Fibroblast of the conjunctiva (primary cell): Measurements from ENCODE around the gene F10.

Experiments used
- DNase-seq: peaks from one replicate; pipeline ENCODE4 v3.0.0-alpha.2; 2010; ENCODE audit warnings: low read depth

F10 gene

DNA sequence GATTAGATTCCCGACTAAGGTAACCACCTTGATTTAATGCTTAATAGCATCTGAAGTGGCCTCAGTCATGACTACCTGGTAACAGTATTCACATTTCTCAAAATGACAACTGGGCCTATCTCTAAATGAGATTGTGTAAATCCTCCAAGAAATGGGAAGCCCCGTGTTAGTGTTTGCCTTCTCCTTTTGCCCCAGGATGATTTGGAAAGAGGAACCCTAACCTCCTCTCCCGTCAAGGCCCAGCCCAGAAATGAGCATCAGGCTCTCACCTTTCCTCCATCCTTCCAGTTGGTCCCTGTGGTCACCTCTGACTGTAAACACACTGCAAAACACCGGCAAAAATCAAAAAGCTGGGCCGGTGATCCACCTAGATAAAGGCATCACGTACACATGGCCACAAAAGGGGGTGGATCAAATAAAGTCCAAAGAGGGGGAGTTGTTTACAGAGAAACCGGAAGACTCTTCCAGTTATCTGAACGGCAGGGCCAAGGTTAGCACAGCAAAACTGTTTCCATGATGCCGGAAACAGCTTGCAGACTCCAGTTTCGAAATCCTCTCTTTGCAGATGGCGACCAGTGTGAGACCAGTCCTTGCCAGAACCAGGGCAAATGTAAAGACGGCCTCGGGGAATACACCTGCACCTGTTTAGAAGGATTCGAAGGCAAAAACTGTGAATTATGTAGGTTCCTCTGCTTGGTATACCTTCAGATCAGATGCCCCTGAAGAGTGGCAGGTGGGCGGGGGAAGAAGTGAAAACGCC lies 16.4 kb downstream of the F10 start:
- DNase-seq = no peak

DNA sequence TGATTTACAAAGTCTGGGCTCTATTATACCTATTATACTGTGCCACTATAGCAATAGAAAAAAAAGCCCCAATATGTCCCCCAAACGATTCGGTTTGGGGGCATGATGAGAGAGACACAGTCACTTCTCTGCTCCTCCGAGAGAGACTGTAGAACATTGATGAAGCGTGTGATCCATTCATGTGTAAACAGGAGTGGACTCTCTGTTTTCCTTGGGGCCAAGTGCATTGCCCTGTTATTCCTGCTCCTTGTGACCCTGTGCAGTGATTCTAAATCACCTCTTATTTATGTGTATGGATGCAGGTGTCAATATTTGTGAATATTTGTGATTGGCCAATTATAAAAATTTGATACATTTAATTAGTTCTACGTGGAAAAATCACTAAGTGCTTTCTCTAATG lies 17.0 kb downstream of the F10 start:
- DNase-seq = no peak

DNA sequence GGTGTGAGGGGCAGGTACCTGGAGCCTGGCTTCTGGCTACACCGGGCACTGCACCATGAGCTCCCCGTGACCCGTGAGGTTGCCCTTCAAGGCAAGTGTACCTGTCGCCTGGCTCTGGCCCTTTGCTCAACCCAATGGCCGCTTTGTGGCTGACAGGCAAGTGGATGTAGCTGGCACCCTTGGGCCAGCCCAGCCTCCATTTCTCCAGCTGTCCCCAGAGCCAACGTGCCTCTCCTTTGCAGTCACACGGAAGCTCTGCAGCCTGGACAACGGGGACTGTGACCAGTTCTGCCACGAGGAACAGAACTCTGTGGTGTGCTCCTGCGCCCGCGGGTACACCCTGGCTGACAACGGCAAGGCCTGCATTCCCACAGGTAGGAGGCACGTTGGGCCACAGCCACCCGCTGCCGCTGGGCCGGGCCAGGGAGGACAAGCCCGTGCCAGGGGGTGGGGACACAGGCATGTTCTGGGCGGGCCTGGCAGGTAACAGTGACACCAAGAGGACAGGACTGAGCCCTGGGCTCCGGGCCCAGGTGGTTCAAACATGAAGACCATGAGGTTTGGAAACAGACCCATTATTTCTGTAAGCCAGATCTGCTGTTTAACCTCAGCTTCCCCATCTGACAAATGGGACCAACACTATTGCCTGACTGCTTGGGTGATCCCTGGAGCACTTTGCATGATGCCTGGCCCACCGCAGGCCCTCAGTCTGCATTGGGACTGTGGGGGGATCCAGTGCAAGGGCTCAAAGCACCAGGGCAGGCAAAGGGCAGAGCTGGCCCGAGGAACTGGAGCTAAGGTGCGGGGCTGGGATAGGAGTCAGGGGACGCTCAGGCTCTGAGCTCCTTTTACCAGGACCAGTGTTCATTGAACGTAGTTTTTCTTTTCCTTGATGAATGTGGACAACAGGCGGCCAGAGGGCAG lies 18.3 kb downstream of the F10 start:
- DNase-seq = no peak

DNA sequence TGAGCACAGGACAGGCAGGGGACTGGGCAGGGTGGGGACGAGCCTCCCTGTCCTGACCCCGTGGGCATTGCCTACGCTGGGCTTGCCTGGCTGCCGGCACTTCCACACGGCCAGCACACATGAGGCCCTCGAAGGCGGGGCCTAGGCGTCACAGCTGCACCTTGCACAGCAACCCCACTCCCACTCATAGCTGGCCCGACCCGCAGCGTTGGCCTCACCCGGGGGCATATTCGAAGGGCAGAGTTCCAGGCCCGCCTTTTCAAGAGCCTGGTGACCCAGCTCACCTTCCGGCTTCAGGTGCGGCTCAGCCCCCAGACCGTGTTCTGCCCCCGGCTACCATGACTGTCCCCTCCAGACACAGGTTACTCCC lies 19.0 kb downstream of the F10 start:
- DNase-seq = no peak

- DNase-seq = no peak
These were observed 20.3 kb downstream of the F10 start for GRCh38 chr13:113142876-113143275.

- no peak for DNase-seq
These were observed 21.1 kb downstream of the F10 start for GRCh38 chr13:113143466-113144254.

DNA sequence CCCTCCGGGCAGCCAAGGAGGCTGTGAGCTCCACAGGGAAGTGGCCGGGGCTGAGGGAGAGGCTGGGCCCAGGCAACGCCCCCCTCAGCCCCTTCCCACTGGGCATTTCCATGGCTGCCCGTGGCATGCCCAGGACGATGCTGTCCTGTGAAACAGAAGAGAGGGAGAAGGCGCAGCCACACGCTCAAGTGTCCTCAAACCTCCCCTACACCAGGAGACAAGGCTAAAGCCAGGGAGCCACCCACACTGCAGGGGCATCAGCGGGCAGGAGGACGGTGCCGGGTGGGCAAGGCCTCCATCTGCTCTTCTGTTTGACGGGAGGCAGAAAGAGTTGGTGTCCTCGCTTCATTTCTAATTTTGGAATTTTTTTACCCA lies 21.6 kb downstream of the F10 start:
- DNase-seq = no peak

DNA sequence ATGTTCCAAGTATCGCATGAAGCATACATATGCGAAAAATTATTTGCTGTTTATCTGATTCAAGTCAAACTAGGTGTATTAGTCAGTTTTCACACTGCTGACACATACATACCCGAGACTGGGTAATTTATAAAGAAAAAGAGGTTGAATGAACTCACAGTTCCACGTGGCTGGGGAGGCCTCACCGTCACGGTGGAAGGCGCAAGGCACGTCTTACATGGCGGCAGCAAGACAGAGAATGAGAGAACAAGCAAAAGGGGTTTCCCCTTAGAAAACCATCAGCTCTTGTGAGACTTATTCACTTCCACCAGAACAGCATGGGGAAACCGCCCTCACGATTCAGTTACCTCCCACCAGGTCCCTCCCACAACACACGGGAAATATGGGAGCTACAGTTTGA lies 22.9 kb downstream of the F10 start:
- no peak for DNase-seq

DNA sequence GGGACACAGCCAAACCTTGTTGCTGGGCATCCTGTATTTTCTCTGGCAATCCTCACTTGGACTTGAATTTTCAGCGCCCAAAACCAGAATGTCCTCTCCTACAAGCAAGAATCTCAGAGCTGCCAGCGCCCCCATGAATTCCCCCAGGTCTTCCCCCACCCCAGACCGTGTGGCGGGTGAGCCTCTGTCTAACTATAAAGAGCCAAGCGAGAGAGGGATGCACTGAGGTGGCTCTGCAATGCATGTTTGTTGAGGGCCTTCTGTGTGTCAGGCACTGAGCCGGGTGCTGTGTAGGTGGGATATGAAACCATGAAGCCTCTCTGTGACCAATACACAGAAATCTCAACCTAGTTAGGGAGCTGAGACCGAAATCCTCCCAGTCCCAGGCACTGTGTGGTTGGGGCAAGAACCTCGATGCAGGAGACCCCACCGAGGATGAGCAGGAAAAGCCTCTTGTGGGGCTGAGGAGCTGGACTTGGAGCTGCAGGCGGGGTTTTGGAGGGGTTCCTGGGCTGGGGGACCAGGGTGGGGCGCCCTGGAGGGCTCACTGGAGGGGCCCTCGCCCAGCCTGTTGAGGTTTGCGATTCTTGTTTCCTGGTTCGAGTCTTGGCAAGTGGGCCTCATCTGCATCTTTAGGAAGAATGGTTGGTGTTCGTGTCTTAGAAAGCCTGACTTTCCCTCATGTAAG lies 23.5 kb downstream of the F10 start:
- no peak for DNase-seq

DNA sequence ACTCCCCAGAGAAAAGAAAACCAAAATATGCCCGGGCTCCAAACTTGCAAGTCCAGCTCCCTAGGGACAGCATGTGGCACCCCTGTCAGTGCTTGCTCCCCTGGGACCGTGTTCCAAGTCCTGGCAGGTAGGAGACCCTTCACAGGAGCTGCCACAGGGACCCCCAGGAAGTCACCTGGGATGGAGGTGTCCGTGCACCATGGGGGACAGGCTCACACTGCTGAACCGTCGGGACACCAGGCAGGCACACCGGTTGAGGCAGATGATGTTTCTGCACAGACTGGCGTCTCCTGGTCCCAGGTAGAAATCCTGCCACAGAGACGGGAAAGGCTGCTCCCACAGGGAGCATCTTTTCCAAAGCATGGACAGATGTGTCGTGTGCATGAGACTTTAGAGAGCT lies 24.2 kb downstream of the F10 start:
- DNase-seq = no peak

DNA sequence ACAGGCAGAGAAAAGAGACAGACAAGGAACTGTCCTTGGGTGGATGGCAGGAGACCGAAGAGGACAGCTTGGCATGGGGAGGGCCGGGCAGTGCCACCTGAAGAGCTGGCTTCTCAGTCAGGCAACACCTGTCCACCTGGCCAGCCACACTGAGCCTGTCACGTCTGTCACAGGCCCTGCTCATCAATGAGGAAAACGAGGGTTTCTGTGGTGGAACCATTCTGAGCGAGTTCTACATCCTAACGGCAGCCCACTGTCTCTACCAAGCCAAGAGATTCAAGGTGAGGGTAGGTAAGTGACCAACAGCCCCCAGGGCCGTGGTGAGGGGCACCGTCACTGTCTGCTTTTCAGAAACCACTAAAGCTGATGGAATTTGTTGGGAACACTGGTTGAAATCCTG lies 24.6 kb downstream of the F10 start:
- no peak for DNase-seq

GRCh38 chr13:113148407-113148806 lies 25.8 kb downstream of the F10 start:
- no peak for DNase-seq

- DNase-seq = no peak
These were observed 26.4 kb downstream of the F10 start for GRCh38 chr13:113148940-113149503.

DNA sequence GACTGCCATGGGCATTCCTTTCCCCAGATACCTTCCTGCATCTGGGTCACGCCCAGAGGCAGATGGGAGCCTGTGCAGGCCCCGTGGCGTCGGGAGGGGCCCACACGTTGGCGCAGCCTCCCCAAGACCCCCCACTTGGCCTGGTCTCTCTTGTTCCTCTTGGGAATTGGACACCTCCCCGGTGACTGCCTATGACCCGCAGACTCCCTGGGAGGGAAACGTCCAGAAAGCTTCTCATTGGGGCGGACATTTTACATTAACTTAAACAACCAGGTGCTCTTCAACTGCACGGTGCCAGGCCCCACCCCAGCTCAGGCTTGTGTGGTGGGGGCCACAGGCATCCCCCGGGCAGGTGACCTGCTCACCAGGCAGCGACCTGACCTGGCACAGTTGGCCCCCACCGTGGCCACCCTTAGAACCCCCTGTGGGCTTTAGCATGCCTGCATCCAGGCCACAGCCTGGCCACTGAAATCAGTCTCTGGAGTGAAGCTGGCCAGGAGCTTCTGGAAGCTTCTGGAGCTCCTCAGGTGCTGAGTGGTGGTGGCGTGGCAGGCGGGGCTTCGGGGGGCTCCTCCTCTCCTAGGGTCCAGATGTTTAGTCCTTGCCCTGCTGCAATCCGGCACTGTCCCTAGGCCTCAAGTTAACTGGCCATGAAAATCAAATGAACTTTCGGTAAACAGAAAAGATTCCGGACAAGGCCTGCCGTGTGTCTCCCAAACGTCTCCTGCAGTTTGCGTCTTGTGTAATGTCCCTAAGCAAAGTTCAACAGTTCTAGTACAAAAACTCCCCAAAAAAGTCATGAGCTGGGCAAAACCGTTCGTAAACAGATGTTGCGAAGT lies 27.3 kb downstream of the F10 start:
- DNase-seq = no peak

- DNase-seq = no peak
These were observed 28.2 kb downstream of the F10 start for GRCh38 chr13:113150550-113151365.

- peak; percentile 13 for DNase-seq
These were observed 29.4 kb downstream of the F10 start for GRCh38 chr13:113151745-113152690.

DNA sequence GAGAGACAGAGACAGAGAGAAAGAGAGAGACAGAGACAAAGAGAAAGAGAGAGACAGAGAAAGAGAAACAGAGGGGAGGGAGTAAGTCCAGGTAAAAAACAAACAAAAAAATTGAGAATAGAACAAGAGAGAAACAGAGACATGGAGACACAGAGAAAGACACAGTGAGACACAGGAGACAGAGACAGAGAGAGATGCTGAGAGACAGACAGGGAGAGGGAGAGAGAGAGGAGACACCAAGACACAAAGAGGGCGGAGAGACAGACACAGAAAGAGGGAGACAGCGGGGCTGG lies 30.0 kb downstream of the F10 start:
- no peak for DNase-seq

GRCh38 chr13:113152984-113153809 lies 30.6 kb downstream of the F10 start:
- DNase-seq = no peak
